ENCODE measurements around the gene PATZ1. TPM values are rescaled to one million over a fixed set of nuclear protein-coding genes. Genes with fewer than 3 reads are reported as not detected.

Gene PATZ1
- total and polyA plus RNA-seq, 12 donors: 9.2 to 34.8 (median 25.1) TPM

GRCh38 chr22:31361743-31362142 is 15.6 kb upstream of the PATZ1 start:
- Histone ChIP-seq H3K4me1 (replicated peaks in 1 of 2) (no peaks in the 10 kb centered on the region), H3K27ac (no peak overlapping the region), H3K27me3 (no peaks in the 10 kb centered on the region), H3K4me3 (no peak overlapping the region), H3K36me3 (replicated peaks in 1 of 2) (no peaks in the 10 kb centered on the region), H3K9me3 (replicated peaks in 1 of 3) (no peaks in the 10 kb centered on the region)
- 0 to 93% (median 44%) methylated on average over 1 of the region's 1 CpG for WGBS, 4 donors
- no peak for DNase-seq
- TF ChIP-seq CTCF (IDR thresholded peaks at IDR 0.05): no peak
- TF ChIP-seq POLR2A (IDR thresholded peaks at IDR 0.05): no peak
- intact Hi-C loops (cut with DNase I): no loop called here

- intact Hi-C loops (cut with DNase I): no loop called here
- Histone ChIP-seq H3K36me3 (replicated peaks in 1 of 2) (no peaks in the 10 kb centered on the region), H3K9me3 (replicated peaks in 1 of 3) (no peaks in the 10 kb centered on the region), H3K27me3 (no peaks in the 10 kb centered on the region), H3K4me1 (replicated peaks in 1 of 2) (no peaks in the 10 kb centered on the region), H3K27ac (no peak overlapping the region), H3K4me3 (no peak overlapping the region)
- 64 to 97% (median 81%) methylated on average over 1 of the region's 1 CpG for WGBS, 4 donors
- DNase-seq: no peak
- TF ChIP-seq CTCF (IDR thresholded peaks at IDR 0.05): no peak
- no peak for TF ChIP-seq POLR2A (IDR thresholded peaks at IDR 0.05)
Observed at GRCh38 chr22:31360029-31360428, 13.9 kb upstream of the PATZ1 start.

- H3K9me3 ChIP-seq (replicated peaks in 1 of 3): no peaks in the 10 kb centered on the region
- TF ChIP-seq POLR2A (IDR thresholded peaks at IDR 0.05): no peak
- no peak for TF ChIP-seq CTCF (IDR thresholded peaks at IDR 0.05)
Observed at GRCh38 chr22:31354515-31354914, 8.4 kb upstream of the PATZ1 start.

GRCh38 chr22:31350410-31350863 is 4.3 kb upstream of the PATZ1 start:
- peaks cover 7 to 14% of the 10 kb centered on the region in 2 donors for H3K4me1 ChIP-seq (replicated peaks in 1 of 2)
- 41 to 51% (median 45%) methylated on average over 8 of the region's 8 CpGs for WGBS, 4 donors
- intact Hi-C loops (cut with DNase I): no loop called here
- H3K36me3 ChIP-seq (replicated peaks in 1 of 2): no peaks in the 10 kb centered on the region
- DNase-seq: peak in 6 of 7 donors; percentile 38 to 88 (median 65)
- H3K27ac ChIP-seq: no peak overlapping the region
- no peak overlapping the region for H3K4me3 ChIP-seq
- no peaks in the 10 kb centered on the region for H3K9me3 ChIP-seq (replicated peaks in 1 of 3)
- H3K27me3 ChIP-seq: no peaks in the 10 kb centered on the region
- TF ChIP-seq POLR2A (IDR thresholded peaks at IDR 0.05): no peak
- TF ChIP-seq CTCF (IDR thresholded peaks at IDR 0.05): no peak

More at GRCh38 chr22:31354515-31354914, 8.4 kb upstream of the PATZ1 start:
- H3K27me3 ChIP-seq: no peaks in the 10 kb centered on the region
- no peak overlapping the region for H3K4me3 ChIP-seq
- no peaks in the 10 kb centered on the region for H3K36me3 ChIP-seq (replicated peaks in 1 of 2)
- no peak for DNase-seq
- H3K4me1 ChIP-seq (replicated peaks in 1 of 2): no peaks in the 10 kb centered on the region
- 57 to 78% (median 76%) methylated on average over 5 of the region's 5 CpGs for WGBS, 4 donors
- intact Hi-C loops (cut with DNase I): no loop called here
- no peak overlapping the region for H3K27ac ChIP-seq
